GM12873 (cell line): ENCODE data around the gene TIGAR.

ENCODE experiments used
- TF ChIP-seq, protein P1 (sequence below): IDR thresholded peaks from 2 replicates; pipeline ENCODE4 v1.5.1; 2012; ENCODE audit warnings: low read depth, mild to moderate bottlenecking, moderate library complexity, low read length, control low read depth; ENCODE audit not compliant: insufficient read depth; ENCODE audit errors: missing control alignments

The TIGAR gene

DNA sequence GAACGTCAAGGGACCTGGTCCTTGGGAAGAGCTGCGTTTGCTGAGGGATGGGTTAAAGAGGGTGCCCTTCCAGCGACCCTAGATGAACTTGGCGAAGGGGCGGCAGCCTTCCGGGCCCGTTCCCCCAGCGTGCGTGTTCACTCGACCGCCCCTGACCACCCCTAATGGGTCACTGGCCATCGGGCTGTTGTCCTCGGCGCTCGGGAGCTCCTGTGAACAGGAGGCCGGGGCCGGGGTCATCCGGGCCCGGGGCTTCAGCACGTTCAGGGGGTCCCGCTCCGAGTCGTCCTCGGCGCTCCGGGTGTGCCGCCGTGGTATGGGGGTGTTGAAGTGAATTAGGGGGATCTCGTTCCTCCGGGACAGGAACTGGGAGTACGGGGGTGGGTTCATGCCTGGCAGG is 49.3 kb downstream of the TIGAR start:
- TF ChIP-seq, protein P1, sequence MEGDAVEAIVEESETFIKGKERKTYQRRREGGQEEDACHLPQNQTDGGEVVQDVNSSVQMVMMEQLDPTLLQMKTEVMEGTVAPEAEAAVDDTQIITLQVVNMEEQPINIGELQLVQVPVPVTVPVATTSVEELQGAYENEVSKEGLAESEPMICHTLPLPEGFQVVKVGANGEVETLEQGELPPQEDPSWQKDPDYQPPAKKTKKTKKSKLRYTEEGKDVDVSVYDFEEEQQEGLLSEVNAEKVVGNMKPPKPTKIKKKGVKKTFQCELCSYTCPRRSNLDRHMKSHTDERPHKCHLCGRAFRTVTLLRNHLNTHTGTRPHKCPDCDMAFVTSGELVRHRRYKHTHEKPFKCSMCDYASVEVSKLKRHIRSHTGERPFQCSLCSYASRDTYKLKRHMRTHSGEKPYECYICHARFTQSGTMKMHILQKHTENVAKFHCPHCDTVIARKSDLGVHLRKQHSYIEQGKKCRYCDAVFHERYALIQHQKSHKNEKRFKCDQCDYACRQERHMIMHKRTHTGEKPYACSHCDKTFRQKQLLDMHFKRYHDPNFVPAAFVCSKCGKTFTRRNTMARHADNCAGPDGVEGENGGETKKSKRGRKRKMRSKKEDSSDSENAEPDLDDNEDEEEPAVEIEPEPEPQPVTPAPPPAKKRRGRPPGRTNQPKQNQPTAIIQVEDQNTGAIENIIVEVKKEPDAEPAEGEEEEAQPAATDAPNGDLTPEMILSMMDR, result no peak

DNA sequence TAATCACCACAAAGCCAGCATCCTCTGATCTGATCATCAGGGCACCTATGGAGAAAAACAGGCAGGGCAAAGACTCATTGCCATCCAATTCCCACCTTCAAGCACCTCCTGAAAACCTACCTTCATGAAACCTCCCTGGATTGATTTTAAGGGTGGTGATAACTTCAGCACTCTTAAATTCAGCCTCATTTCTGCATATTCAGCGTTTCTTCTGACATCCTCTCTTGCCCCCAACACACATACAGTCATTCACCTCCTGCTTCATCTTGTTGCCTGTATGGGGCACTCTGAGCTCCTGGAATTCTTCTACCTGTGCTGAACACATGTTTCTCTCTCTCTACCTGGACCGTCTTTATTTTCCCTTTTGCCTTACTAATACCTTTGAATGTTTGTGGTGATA is 51.6 kb downstream of the TIGAR start:
- TF ChIP-seq, protein P1, result no peak

DNA sequence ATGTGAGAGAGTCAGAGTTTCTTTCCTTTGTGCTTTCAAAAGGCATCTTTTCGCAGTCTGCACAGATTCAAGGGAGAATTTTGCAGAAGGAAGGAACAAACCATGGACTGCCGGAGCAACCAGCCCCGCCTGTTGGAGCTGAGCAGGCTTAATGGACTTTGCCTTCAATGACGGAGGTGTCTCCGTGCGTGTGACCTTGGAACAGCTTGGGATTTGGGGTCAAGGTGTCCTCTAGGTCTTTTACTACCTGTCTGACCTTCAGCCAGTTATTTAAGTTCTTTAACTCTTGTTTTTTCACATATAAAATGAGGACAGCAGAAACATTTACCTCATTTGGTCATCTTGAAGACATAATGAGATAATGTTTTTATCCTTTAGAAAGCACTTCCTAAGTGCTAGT is 54.4 kb downstream of the TIGAR start:
- TF ChIP-seq, protein P1, result no peak

DNA sequence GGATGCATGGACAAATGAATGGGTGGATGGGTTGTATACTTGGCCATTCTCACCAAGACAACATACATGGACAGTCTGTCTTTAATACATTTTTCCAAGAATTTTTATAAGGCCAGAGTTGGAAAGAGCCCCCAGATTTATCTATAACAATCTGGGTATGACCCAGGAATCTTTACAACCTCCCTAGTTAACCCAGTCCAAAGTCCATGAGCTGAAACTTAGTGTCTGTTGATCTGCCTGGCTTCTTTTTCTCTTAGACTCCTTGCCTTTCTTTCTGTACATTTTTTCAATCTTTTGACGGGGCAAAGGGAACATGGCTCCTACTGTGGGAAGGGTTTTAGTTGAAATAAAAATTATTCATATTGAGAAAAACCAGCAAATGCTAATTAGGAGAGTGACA is 57.8 kb downstream of the TIGAR start:
- TF ChIP-seq, protein P1, result no peak

DNA sequence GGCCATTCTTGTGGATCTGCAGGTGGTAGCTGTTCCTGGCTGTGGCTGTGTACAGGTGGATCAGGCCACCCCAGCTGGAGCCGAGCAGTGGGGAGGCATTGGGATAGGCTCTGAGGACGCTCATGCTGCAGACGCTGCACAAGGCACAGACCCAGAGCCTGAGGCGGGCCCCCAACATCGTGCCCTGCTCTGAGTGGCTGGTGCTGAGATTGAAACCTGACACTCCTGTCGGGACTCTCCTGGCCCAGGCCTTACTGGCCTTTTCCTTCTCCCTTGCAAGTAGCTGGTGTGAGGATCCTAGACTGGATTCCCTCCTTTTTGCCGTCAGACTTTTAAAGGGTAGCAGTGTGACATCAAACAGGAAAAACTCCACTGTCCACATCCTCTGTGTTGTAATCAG is 58.4 kb downstream of the TIGAR start, which contains the start of gene FGF23:
TSS of gene FGF23 (minus strand) at position 308 of the 400 bp plus-strand sequence. CDS start at position 178, 130 bp downstream.
- TF ChIP-seq, protein P1, result no peak

DNA sequence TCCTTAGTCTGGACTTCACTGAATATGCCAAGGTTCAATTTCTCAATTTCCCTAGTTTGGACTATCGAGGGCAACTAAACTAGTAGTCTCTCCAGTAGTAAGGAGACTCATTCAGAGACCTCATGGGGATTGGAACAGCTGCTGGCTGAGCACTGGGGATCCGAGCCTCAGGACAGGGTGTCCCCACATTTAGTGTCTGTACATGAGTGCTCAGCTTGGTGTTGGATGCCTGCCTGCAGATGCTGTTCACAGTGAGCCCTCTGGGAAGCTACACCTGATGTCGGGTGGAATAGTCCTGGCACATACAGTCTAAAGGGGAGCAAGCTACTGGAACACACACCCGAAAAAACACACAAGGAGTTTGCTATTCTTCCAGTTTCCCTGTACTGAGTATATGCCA is 59.3 kb downstream of the TIGAR start:
- TF ChIP-seq, protein P1, result no peak

DNA sequence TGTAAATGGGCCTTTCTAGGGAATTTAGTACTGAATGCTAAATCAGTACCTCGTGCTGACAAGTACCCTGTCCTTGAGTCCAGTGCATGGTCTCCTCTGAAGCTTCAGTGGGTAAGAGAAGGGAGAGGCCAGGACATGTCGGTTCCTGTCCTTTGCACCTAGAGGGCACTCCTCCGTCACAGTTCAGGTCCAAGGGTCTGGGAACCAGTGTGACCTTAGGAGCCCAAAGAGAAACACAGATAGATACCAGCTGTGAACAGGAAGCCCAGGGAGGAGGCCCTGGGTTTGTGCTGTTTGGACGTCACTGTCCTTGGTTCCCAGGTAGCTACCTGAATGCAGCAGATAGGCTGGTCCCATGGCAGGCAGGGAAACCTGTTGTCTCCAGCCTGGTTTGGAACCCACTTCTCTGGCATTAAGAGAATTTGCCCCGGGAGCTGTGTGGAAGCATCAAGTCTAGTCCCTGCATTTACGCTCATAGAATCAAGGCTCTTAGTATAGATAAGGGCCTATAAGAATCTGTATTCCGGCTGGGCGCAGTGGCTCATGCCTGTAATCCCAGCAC is 62.4 kb downstream of the TIGAR start:
- TF ChIP-seq, protein P1, result peak; percentile 34

DNA sequence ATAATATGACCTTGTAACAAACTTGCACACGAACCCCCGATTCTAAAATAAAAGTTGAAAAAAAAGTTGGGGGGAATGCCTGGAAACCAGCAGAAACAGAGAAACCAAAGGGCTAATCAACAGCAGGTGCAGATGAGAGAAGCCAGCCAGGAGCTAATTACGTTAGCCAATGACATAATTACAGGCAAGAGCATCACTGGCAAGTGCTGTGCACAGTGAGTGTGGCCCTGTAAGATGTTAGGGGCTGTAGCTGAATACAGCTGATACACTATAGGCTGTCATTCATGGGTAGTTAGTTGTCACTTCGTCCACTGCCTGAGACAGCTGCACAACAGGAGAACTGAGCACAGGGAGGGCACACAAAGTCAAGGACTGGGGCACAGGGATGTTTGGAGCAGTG is 65.8 kb downstream of the TIGAR start:
- TF ChIP-seq, protein P1, result no peak
